GM12892 (cell line): ENCODE data around the gene MTFR1L.

Experiments used
- POLR2A ChIP-seq: IDR thresholded peaks from 2 replicates; pipeline ENCODE4 v1.6.1; 2011; ENCODE audit warnings: low read depth, low read length, control low read depth
- POLR2AphosphoS5 ChIP-seq: IDR thresholded peaks from 2 replicates; pipeline ENCODE4 v1.6.1; 2011; ENCODE audit warnings: low read depth, low read length, control low read depth
- TAF1 ChIP-seq: IDR thresholded peaks from 2 replicates; pipeline ENCODE4 v1.6.1; 2011; ENCODE audit warnings: low read depth, mild to moderate bottlenecking, control low read depth, low read length, borderline replicate concordance

GRCh38 chr1:25867210-25867991, 47.6 kb downstream of the MTFR1L start:
- TF ChIP-seq POLR2A = no peak
- TF ChIP-seq TAF1 = no peak
- no peak for TF ChIP-seq POLR2AphosphoS5
